ENCODE data around the gene RCOR1.

DNA sequence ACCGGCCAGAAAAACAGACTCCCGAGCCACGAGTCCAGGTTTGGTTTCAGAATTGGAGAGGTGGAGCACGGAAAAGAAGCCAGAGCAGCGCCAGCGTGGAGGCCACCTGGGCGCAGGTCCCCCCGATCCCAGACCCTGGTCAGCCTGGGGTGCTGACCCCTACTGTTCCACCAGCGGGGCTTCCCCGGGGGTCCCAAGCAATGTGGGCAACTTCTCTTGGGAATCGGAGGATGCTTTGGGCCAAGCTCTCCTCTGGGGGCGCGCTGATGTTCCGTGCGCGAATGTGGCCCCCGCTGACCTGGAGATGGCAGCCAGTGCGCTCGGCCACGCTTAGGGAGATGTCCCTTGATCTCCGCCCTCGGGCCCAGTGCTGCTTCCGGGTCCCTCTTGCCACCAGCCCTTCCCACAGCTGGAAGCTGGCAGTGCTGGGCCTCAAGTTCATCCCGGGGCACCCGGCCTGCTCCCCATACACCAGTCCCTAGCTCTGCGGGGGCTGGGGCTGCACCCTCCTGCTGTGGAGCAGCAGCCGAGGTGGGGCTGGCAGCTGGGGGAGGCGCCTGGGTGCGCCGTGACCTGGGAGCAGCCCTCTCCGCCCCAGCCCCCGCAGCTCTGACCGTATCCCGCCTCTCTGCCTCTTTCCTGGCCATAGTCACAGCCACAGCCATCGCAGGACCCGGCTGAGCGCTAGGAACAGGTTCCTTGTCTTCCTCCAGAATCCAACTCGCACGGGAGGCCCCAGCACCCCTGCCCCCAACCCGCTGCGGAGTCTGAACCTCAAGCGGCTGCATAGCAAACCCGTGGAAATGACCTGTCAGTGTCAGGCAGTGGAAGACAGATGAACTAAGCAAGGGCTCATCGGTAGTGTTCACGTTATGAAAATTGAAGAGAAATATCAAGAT, 91.2 kb downstream of the RCOR1 start:
- TF ChIP-seq, protein P1, sequence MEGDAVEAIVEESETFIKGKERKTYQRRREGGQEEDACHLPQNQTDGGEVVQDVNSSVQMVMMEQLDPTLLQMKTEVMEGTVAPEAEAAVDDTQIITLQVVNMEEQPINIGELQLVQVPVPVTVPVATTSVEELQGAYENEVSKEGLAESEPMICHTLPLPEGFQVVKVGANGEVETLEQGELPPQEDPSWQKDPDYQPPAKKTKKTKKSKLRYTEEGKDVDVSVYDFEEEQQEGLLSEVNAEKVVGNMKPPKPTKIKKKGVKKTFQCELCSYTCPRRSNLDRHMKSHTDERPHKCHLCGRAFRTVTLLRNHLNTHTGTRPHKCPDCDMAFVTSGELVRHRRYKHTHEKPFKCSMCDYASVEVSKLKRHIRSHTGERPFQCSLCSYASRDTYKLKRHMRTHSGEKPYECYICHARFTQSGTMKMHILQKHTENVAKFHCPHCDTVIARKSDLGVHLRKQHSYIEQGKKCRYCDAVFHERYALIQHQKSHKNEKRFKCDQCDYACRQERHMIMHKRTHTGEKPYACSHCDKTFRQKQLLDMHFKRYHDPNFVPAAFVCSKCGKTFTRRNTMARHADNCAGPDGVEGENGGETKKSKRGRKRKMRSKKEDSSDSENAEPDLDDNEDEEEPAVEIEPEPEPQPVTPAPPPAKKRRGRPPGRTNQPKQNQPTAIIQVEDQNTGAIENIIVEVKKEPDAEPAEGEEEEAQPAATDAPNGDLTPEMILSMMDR (IDR thresholded peaks at IDR 0.05; ENCODE audit: control extremely low read depth in 1 of 3, insufficient read depth in 1 of 3, low read depth in 1 of 3, low read length in 3 of 3), result no peak
- TF ChIP-seq POLR2A (IDR thresholded peaks at IDR 0.05; ENCODE audit: control extremely low read depth in 1 of 2, low read depth in 2 of 2, low read length in 2 of 2) (no peak), SRF (IDR thresholded peaks at IDR 0.05; ENCODE audit: low read depth, low read length) (no peak), TEAD4 (IDR thresholded peaks at IDR 0.05; ENCODE audit: low read depth, low read length) (no peak), TAF1 (IDR thresholded peaks at IDR 0.05; ENCODE audit: low read depth, low read length) (no peak), RAD21 (IDR thresholded peaks at IDR 0.05 in 1 of 2, conservative IDR thresholded peaks at IDR 0.05 in 1 of 2; ENCODE audit: low read depth in 2 of 2, low read length in 2 of 2) (no peak), GABPA (IDR thresholded peaks at IDR 0.05; ENCODE audit: borderline replicate concordance, insufficient read depth, low read length) (no peak), ZNF274 (IDR thresholded peaks at IDR 0.05; ENCODE audit: borderline replicate concordance, extremely low read depth, low read length) (no peak), RFX5 (IDR thresholded peaks at IDR 0.05; ENCODE audit: borderline replicate concordance, low read depth, low read length) (no peak), POLR2AphosphoS5 (IDR thresholded peaks at IDR 0.05; ENCODE audit: low read depth, low read length) (no peak), CBX5 (IDR thresholded peaks at IDR 0.05; ENCODE audit: low read depth, low read length) (no peak), CHD1 (IDR thresholded peaks at IDR 0.05; ENCODE audit: low read depth, low read length) (no peak)
- TF ChIP-seq, protein P2, sequence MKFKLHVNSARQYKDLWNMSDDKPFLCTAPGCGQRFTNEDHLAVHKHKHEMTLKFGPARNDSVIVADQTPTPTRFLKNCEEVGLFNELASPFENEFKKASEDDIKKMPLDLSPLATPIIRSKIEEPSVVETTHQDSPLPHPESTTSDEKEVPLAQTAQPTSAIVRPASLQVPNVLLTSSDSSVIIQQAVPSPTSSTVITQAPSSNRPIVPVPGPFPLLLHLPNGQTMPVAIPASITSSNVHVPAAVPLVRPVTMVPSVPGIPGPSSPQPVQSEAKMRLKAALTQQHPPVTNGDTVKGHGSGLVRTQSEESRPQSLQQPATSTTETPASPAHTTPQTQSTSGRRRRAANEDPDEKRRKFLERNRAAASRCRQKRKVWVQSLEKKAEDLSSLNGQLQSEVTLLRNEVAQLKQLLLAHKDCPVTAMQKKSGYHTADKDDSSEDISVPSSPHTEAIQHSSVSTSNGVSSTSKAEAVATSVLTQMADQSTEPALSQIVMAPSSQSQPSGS (IDR thresholded peaks at IDR 0.05; ENCODE audit: low read length), result no peak
- TF ChIP-seq, protein P3, sequence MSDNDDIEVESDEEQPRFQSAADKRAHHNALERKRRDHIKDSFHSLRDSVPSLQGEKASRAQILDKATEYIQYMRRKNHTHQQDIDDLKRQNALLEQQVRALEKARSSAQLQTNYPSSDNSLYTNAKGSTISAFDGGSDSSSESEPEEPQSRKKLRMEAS (IDR thresholded peaks at IDR 0.05), result no peak
